RWPE2 (cell line): ENCODE results near the gene FADS1.

Source experiments
- ATAC-seq: fragments of 200-7000 bp; cut with Tn5 transposase; 3 replicates; pipeline ENCODE4 v1.9.1; 2021; ENCODE audit warnings: low read depth
- DNase-seq: peaks from one replicate; pipeline ENCODE4 v3.0.0-alpha.2; 2020; ENCODE audit warnings: low spot score
- H3K27ac ChIP-seq: fragments of 450-650 bp; 2 replicates; pipeline ENCODE4 v1.5.1; 2017; ENCODE audit warnings: mild to moderate bottlenecking; ENCODE audit not compliant: poor library complexity, severe bottlenecking
- H3K27me3 ChIP-seq: fragments of 250-450 bp; sonication (Bioruptor Pico); 2 replicates; pipeline ENCODE4 v1.5.1; 2021; ENCODE audit warnings: mild to moderate bottlenecking, moderate library complexity; ENCODE audit not compliant: insufficient read depth, poor library complexity, severe bottlenecking
- H3K36me3 ChIP-seq: fragments of 250-450 bp; sonication (Bioruptor Pico); 2 replicates; pipeline ENCODE4 v1.5.1; 2020; ENCODE audit warnings: low read depth, mild to moderate bottlenecking, moderate library complexity
- H3K4me1 ChIP-seq: fragments of 250-450 bp; sonication (Bioruptor Pico); 2 replicates; pipeline ENCODE4 v1.5.1; 2021; ENCODE audit warnings: mild to moderate bottlenecking, moderate library complexity; ENCODE audit not compliant: insufficient read depth, poor library complexity, severe bottlenecking
- H3K4me3 ChIP-seq: fragments of 250-450 bp; sonication (Bioruptor Pico); 2 replicates; pipeline ENCODE4 v1.5.1; 2021; ENCODE audit warnings: mild to moderate bottlenecking, moderate library complexity; ENCODE audit not compliant: severe bottlenecking
- H3K9me3 ChIP-seq: fragments of 250-450 bp; sonication (Bioruptor Pico); 2 replicates; pipeline ENCODE4 v1.5.1; 2021; ENCODE audit warnings: mild to moderate bottlenecking, moderate library complexity; ENCODE audit not compliant: severe bottlenecking
- TF ChIP-seq, protein P1 (sequence below): fragments of 450-650 bp; IDR thresholded peaks from one replicate; pipeline ENCODE4 v1.5.1; 2017; ENCODE audit warnings: mild to moderate bottlenecking, moderate library complexity; ENCODE audit not compliant: poor library complexity, severe bottlenecking

The FADS1 gene

GRCh38 chr11:61778920-61779650 is 37.7 kb downstream of the FADS1 start:
- TF ChIP-seq, protein P1, sequence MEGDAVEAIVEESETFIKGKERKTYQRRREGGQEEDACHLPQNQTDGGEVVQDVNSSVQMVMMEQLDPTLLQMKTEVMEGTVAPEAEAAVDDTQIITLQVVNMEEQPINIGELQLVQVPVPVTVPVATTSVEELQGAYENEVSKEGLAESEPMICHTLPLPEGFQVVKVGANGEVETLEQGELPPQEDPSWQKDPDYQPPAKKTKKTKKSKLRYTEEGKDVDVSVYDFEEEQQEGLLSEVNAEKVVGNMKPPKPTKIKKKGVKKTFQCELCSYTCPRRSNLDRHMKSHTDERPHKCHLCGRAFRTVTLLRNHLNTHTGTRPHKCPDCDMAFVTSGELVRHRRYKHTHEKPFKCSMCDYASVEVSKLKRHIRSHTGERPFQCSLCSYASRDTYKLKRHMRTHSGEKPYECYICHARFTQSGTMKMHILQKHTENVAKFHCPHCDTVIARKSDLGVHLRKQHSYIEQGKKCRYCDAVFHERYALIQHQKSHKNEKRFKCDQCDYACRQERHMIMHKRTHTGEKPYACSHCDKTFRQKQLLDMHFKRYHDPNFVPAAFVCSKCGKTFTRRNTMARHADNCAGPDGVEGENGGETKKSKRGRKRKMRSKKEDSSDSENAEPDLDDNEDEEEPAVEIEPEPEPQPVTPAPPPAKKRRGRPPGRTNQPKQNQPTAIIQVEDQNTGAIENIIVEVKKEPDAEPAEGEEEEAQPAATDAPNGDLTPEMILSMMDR, result no peak
- H3K36me3 ChIP-seq, result no peaks in the 10 kb centered on the region
- no peaks in the 10 kb centered on the region for H3K27me3 ChIP-seq
- DNase-seq (no peak), ATAC-seq (no peak)
- no peak overlapping the region for H3K4me3 ChIP-seq
- no peaks in the 10 kb centered on the region for H3K4me1 ChIP-seq
- no peaks in the 10 kb centered on the region for H3K9me3 ChIP-seq
- no peak overlapping the region for H3K27ac ChIP-seq

- TF ChIP-seq, protein P1, result no peak
- Histone ChIP-seq H3K27me3 (no peaks in the 10 kb centered on the region), H3K4me1 (no peaks in the 10 kb centered on the region), H3K27ac (no peak overlapping the region), H3K9me3 (no peaks in the 10 kb centered on the region), H3K36me3 (no peaks in the 10 kb centered on the region), H3K4me3 (no peak overlapping the region)
- DNase-seq (no peak), ATAC-seq (no peak)
Measured at GRCh38 chr11:61778357-61778886, 38.4 kb downstream of the FADS1 start.

DNA sequence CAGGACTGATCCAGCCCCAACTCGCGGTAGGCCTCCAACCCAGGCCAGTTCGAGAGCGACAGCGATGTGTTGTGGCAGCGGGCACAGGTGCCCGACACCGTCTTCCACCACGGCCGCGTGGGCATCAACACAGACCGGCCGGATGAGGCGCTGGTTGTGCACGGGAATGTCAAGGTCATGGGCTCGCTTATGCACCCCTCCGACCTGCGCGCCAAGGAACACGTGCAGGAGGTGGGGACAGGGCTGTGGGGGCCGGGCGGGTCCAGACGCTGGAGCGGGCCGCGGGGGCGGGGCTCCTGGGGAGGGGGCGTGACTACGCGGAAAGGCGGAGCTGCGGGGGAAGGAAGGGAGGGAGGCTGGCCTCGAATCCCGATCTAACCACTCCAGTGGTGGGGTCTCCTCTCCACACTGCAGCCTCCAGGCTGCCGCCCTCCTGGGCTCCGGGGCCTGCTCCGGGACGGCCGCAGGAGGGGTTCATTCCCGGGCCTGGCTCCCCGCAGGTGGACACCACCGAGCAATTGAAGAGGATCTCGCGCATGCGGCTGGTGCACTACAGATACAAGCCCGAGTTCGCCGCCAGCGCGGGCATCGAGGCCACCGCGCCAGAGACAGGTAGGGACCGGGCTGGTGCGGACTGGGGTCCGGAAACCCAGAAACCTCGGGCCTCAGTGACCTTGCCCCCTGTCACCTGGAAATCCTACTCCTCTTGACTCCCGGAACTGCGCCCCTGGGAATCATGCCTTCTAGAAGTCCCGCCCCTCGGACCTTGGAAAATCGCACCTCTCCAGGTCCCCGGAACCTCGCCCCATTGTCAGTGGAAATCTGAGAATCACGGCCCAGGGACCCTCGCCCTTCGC is 39.3 kb downstream of the FADS1 start:
- peak; percentile 49 for ATAC-seq
- TF ChIP-seq, protein P1, result no peak
- Histone ChIP-seq H3K27me3 (no peaks in the 10 kb centered on the region), H3K4me3 (peak overlapping the region; percentile 15), H3K36me3 (no peaks in the 10 kb centered on the region), H3K27ac (no peak overlapping the region), H3K9me3 (no peaks in the 10 kb centered on the region), H3K4me1 (no peaks in the 10 kb centered on the region)
- DNase-seq, result no peak

DNA sequence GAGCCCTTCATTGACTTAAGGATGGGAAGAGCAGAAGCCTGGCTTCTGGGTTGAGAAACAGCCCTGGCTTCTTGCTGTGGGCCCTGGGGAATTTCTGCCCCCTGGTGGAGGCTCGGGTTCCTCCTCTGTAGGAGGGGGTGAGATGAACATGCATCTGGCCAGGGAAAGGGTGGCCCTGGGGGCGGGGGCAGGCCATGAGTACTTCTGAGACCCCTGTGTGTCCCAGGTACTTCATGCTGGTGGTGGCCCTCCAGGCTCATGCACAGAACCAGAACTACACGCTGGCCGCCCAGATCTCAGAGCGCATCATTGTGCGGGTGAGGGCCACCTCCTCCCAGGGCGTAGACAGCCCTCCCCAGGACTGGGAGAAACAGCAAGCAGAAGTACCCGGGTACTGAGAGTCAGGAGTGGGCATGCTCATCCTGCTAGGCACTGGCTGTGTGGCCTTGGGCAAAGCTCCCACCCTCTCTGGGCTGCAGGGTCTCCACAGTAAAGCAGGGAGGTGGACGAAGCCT is 40.2 kb downstream of the FADS1 start:
- DNase-seq, result no peak
- TF ChIP-seq, protein P1, result peak; percentile 72
- H3K27ac ChIP-seq, result no peak overlapping the region

More for the DNA sequence above, 40.2 kb downstream of the FADS1 start:
- Histone ChIP-seq H3K4me3 (no peak overlapping the region), H3K36me3 (no peaks in the 10 kb centered on the region), H3K27me3 (no peaks in the 10 kb centered on the region), H3K4me1 (no peaks in the 10 kb centered on the region), H3K9me3 (no peaks in the 10 kb centered on the region)
- ATAC-seq, result peak; percentile 37; the same call in 2 of the 3 replicates
